Osteoblast (primary cell): ENCODE data around the gene TRIM44. TPM values are rescaled to one million over a fixed set of nuclear protein-coding genes. Genes with fewer than 3 reads are reported as not detected.

Experiments used
- DNase-seq: peaks from one replicate; pipeline ENCODE4 v3.0.0; 2011; ENCODE audit warnings: low spot score, mixed read lengths; ENCODE audit not compliant: insufficient read length; ENCODE audit errors: missing footprints
- H2AFZ ChIP-seq: 2 replicates; pipeline ENCODE4 v1.6.0; 2011; ENCODE audit warnings: mild to moderate bottlenecking, low read length
- H3K27ac ChIP-seq: 2 replicates; pipeline ENCODE4 v1.5.1; 2011; ENCODE audit warnings: mild to moderate bottlenecking, low read depth, low read length, moderate library complexity
- H3K27me3 ChIP-seq: 2 replicates; pipeline ENCODE4 v1.6.0; 2012; ENCODE audit warnings: mild to moderate bottlenecking, control low read depth, inconsistent platforms, low read length, moderate library complexity; ENCODE audit not compliant: insufficient read depth
- H3K36me3 ChIP-seq: 2 replicates; pipeline ENCODE4 v1.5.1; 2011; ENCODE audit warnings: mild to moderate bottlenecking, low read length, control low read depth, moderate library complexity; ENCODE audit not compliant: insufficient read depth
- H3K4me1 ChIP-seq: 2 replicates; pipeline ENCODE4 v1.5.1; 2011; ENCODE audit warnings: mild to moderate bottlenecking, low read length, control low read depth, moderate library complexity; ENCODE audit not compliant: insufficient read depth
- H3K4me2 ChIP-seq: 2 replicates; pipeline ENCODE4 v1.6.0; 2011; ENCODE audit warnings: mild to moderate bottlenecking, low read length; ENCODE audit not compliant: insufficient read depth
- H3K4me3 ChIP-seq: fragments of 200-600 bp; sonication (generic); 3 replicates; pipeline ENCODE4 v1.5.1; 2012; ENCODE audit warnings: mild to moderate bottlenecking, low read length, inconsistent platforms; ENCODE audit not compliant: insufficient read depth
- H3K79me2 ChIP-seq: 2 replicates; pipeline ENCODE4 v1.6.0; 2012; ENCODE audit warnings: mild to moderate bottlenecking, low read length, control low read depth, inconsistent platforms; ENCODE audit not compliant: insufficient read depth
- H3K9me3 ChIP-seq: 2 replicates; pipeline ENCODE4 v1.5.1; 2011; ENCODE audit warnings: low read depth, low read length, control low read depth
- H4K20me1 ChIP-seq: 2 replicates; pipeline ENCODE4 v1.6.0; 2012; ENCODE audit warnings: mild to moderate bottlenecking, low read length, control low read depth; ENCODE audit not compliant: insufficient read depth
- total RNA-seq: library from RNA; depleted of rRNA; stranded (reverse); fragments of >200 nt; gene quantifications from 2 replicates; pipeline ENCODE4 v1.2.3, GENCODE V29; 2012
- TF ChIP-seq, protein P1 (sequence below): IDR thresholded peaks from 2 replicates; pipeline ENCODE4 v1.5.1; 2011; ENCODE audit warnings: mild to moderate bottlenecking, low read depth, low read length, moderate library complexity; ENCODE audit errors: extremely low read depth

The TRIM44 gene
- total RNA-seq, 1 donor: 40.5 TPM

DNA sequence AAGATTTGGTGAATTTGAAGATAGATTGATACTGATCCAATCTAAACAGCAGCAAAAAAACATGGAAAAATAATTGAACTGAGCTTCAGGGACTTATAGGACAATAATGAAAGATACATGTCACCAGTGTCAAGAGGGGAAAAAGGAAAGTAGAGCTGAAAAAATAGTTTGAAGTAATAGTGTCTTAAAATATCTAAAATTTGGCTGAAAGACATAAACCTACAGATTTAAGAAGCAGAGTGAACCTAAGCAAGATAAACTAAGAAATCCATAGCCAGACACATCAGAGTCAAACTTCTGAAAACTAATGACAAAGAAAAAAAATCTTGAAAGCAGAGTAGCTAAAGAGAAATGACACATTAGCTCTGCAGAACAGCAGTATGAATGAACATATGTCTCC is 67.7 kb downstream of the TRIM44 start:
- H3K27me3 ChIP-seq: no peaks in the 10 kb centered on the region
- no peak overlapping the region for H2AFZ ChIP-seq
- no peak overlapping the region for H3K27ac ChIP-seq
- TF ChIP-seq, protein P1, sequence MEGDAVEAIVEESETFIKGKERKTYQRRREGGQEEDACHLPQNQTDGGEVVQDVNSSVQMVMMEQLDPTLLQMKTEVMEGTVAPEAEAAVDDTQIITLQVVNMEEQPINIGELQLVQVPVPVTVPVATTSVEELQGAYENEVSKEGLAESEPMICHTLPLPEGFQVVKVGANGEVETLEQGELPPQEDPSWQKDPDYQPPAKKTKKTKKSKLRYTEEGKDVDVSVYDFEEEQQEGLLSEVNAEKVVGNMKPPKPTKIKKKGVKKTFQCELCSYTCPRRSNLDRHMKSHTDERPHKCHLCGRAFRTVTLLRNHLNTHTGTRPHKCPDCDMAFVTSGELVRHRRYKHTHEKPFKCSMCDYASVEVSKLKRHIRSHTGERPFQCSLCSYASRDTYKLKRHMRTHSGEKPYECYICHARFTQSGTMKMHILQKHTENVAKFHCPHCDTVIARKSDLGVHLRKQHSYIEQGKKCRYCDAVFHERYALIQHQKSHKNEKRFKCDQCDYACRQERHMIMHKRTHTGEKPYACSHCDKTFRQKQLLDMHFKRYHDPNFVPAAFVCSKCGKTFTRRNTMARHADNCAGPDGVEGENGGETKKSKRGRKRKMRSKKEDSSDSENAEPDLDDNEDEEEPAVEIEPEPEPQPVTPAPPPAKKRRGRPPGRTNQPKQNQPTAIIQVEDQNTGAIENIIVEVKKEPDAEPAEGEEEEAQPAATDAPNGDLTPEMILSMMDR: no peak
- no peak overlapping the region for H3K4me3 ChIP-seq
- no peak for DNase-seq
- peaks cover 21% of the 10 kb centered on the region for H3K36me3 ChIP-seq
- H3K9me3 ChIP-seq: no peaks in the 10 kb centered on the region
- H3K79me2 ChIP-seq: peaks cover 8% of the 10 kb centered on the region
- no peak overlapping the region for H3K4me2 ChIP-seq
- H4K20me1 ChIP-seq: peaks cover 17% of the 10 kb centered on the region
- H3K4me1 ChIP-seq: no peaks in the 10 kb centered on the region

DNA sequence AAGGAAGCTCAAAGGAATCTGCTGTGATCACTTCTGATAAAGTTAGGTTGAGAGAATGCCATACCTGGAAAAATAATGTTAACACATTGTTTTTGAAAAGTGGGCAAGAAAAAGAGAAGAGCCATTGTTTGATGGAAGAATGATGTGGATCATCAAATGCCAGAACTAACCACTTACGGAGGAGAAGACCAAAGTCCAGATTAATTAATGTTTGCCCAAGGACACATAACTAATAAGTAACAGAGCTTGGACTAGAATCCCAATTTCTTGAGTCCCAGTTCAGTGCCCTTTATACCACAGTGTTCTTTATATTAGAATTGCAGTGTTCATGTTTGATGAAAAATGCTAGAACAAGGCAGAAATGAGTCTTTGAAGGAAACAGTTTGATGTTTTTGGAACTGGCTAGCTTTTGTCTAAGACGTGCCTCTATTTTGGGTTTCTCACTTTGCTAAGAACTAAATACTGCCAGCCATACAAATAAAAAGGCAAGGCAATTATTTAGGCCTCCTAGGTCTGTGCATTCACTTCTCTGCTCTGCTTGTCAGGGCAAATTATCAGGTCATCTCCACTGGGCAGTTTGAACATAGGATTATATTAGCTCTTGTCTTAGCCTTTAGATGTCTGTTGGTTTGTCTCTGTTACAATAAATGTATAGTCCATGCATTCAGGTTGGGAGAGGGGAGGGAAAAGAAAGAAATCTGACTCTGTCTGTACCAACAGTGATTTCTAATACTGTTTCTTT is 72.3 kb downstream of the TRIM44 start:
- Histone ChIP-seq H3K9me3 (no peaks in the 10 kb centered on the region), H4K20me1 (no peaks in the 10 kb centered on the region), H3K4me3 (no peak overlapping the region), H3K27me3 (no peaks in the 10 kb centered on the region), H2AFZ (no peak overlapping the region), H3K79me2 (peaks cover 6% of the 10 kb centered on the region), H3K4me2 (no peak overlapping the region), H3K36me3 (peaks cover 14% of the 10 kb centered on the region), H3K27ac (no peak overlapping the region), H3K4me1 (no peaks in the 10 kb centered on the region)
- TF ChIP-seq, protein P1: no peak
- DNase-seq: no peak

DNA sequence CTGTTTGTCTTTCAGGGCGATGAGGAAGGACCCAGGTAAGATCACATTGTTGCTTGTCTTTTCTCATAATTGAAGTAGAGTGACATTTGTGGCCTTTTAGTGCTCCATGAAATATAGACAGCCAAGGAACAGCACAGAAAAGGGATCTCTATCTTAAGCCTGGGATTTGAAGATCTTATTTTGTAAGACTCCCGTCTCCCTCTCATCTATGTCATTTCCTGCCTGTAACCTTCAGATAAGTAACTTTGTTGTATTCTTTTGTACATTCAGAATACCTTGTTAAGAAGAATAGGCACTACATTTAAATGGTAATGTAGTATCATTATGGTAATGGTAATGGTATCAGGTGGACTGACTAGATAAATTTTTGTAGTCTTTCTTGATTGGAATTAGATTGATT is 72.8 kb downstream of the TRIM44 start:
- H3K36me3 ChIP-seq: peaks cover 14% of the 10 kb centered on the region
- TF ChIP-seq, protein P1: no peak
- H3K4me3 ChIP-seq: no peak overlapping the region
- no peak overlapping the region for H3K4me2 ChIP-seq
- no peak overlapping the region for H3K27ac ChIP-seq
- H3K4me1 ChIP-seq: no peaks in the 10 kb centered on the region
- H3K27me3 ChIP-seq: no peaks in the 10 kb centered on the region
- H3K79me2 ChIP-seq: peaks cover 6% of the 10 kb centered on the region
- no peak for DNase-seq
- no peaks in the 10 kb centered on the region for H3K9me3 ChIP-seq
- H2AFZ ChIP-seq: no peak overlapping the region
- H4K20me1 ChIP-seq: peaks cover 2% of the 10 kb centered on the region

DNA sequence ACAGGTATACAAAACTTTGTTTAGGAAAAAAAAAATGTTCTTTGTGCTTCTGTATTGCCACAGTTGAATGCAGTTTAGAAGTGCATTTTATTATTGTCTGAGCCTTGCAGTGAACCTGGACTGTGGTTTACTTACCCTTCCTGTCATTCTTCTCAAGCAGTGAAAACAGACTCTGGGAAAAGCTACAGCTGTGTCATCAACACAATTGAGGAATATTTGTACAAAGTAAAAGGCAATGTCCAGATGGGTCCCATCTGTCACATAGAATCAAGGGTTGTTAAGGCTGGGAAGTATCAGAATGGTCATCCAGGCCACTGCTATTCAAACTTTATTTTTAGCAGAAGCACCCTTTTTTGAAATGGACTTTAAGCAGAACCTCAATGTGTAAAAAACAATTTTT is 73.3 kb downstream of the TRIM44 start:
- Histone ChIP-seq H3K4me1 (no peaks in the 10 kb centered on the region), H3K4me3 (no peak overlapping the region), H3K4me2 (no peak overlapping the region), H3K36me3 (peaks cover 14% of the 10 kb centered on the region), H3K9me3 (no peaks in the 10 kb centered on the region), H4K20me1 (peaks cover 2% of the 10 kb centered on the region), H2AFZ (no peak overlapping the region), H3K27ac (no peak overlapping the region), H3K27me3 (no peaks in the 10 kb centered on the region), H3K79me2 (peaks cover 6% of the 10 kb centered on the region)
- DNase-seq: no peak
- TF ChIP-seq, protein P1: no peak
